Esophagus muscularis mucosa (tissue), 3 donors: ENCODE results near the gene RHEB.

Experiments used
- POLR2A ChIP-seq: fragments of 450-650 bp; IDR thresholded peaks from one replicate; pipeline ENCODE4 v1.6.1; 2017; ENCODE audit warnings: antibody characterized with exemption, moderate library complexity, mild to moderate bottlenecking, low read depth
- TF ChIP-seq, protein P1 (sequence below), 3 experiments: fragments of 200-600 bp in 2 of 3; fragments of 450-650 bp in 1 of 3; sonication (generic) in 2 of 3; IDR thresholded peaks; one replicate each; pipeline ENCODE4 v1.5.1; 2017 to 2019; ENCODE audit warnings: antibody characterized with exemption in 3 of 3, mild to moderate bottlenecking in 2 of 3, moderate library complexity in 1 of 3

- TF ChIP-seq, protein P1, sequence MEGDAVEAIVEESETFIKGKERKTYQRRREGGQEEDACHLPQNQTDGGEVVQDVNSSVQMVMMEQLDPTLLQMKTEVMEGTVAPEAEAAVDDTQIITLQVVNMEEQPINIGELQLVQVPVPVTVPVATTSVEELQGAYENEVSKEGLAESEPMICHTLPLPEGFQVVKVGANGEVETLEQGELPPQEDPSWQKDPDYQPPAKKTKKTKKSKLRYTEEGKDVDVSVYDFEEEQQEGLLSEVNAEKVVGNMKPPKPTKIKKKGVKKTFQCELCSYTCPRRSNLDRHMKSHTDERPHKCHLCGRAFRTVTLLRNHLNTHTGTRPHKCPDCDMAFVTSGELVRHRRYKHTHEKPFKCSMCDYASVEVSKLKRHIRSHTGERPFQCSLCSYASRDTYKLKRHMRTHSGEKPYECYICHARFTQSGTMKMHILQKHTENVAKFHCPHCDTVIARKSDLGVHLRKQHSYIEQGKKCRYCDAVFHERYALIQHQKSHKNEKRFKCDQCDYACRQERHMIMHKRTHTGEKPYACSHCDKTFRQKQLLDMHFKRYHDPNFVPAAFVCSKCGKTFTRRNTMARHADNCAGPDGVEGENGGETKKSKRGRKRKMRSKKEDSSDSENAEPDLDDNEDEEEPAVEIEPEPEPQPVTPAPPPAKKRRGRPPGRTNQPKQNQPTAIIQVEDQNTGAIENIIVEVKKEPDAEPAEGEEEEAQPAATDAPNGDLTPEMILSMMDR (IDR thresholded peaks at IDR 0.05), result no peak
- TF ChIP-seq POLR2A, result no peak
These were observed 72.4 kb downstream of the RHEB start for GRCh38 chr7:151447312-151447711.
